HEK293 (cell line): Measurements from ENCODE around the gene HMCN1.

Experiments
- BCL11B ChIP-seq: fragments of 450-650 bp; formaldehyde crosslinking; IDR thresholded peaks from 2 replicates; pipeline ENCODE4 v1.5.1; 2016; ENCODE audit warnings: low read depth, missing biosample characterization, missing genetic modification characterization
- CTCF ChIP-seq: fragments of 450-650 bp; formaldehyde crosslinking; IDR thresholded peaks from 2 replicates; pipeline ENCODE4 v1.5.1; 2016; ENCODE audit warnings: missing biosample characterization, missing genetic modification characterization
- ELK4 ChIP-seq: IDR thresholded peaks from 2 replicates; pipeline ENCODE4 v1.6.1; 2011; ENCODE audit warnings: mild to moderate bottlenecking, low read depth, low read length, borderline replicate concordance
- FEZF1 ChIP-seq: fragments of 450-650 bp; formaldehyde crosslinking; IDR thresholded peaks from 2 replicates; pipeline ENCODE4 v1.5.1; 2016; ENCODE audit warnings: missing biosample characterization, missing genetic modification characterization
- HOXA7 ChIP-seq: sonication (generic); formaldehyde crosslinking; IDR thresholded peaks from 2 replicates; pipeline ENCODE4 v1.8.1; 2022; ENCODE audit warnings: missing genetic modification reagents, borderline replicate concordance
- OVOL3 ChIP-seq: fragments of 450-650 bp; formaldehyde crosslinking; IDR thresholded peaks from 2 replicates; pipeline ENCODE4 v1.5.1; 2016; ENCODE audit warnings: missing biosample characterization, missing genetic modification characterization
- PRDM6 ChIP-seq: fragments of 450-650 bp; formaldehyde crosslinking; IDR thresholded peaks from 2 replicates; pipeline ENCODE4 v1.5.1; 2017; ENCODE audit warnings: missing biosample characterization, missing genetic modification characterization
- SP7 ChIP-seq: fragments of 450-650 bp; formaldehyde crosslinking; IDR thresholded peaks from 2 replicates; pipeline ENCODE4 v1.5.1; 2016; ENCODE audit warnings: missing biosample characterization, missing genetic modification characterization
- WT1 ChIP-seq: fragments of 450-650 bp; formaldehyde crosslinking; IDR thresholded peaks from 2 replicates; pipeline ENCODE4 v1.5.1; 2016; ENCODE audit warnings: missing biosample characterization, missing genetic modification characterization
- ZBTB11 ChIP-seq: fragments of 450-650 bp; formaldehyde crosslinking; conservative IDR thresholded peaks from 2 replicates; pipeline ENCODE4 v1.5.1; 2016; ENCODE audit warnings: low read depth, missing biosample characterization, missing genetic modification characterization
- ZBTB49 ChIP-seq: fragments of 450-650 bp; formaldehyde crosslinking; IDR thresholded peaks from 2 replicates; pipeline ENCODE4 v1.5.1; 2016; ENCODE audit warnings: missing biosample characterization, missing genetic modification characterization, low read depth
- ZNF114 ChIP-seq: fragments of 450-650 bp; formaldehyde crosslinking; IDR thresholded peaks from 2 replicates; pipeline ENCODE4 v1.5.0; 2017; ENCODE audit warnings: missing biosample characterization, missing genetic modification characterization
- ZNF138 ChIP-seq: fragments of 450-650 bp; formaldehyde crosslinking; IDR thresholded peaks from 2 replicates; pipeline ENCODE4 v1.5.1; 2016; ENCODE audit warnings: missing biosample characterization, missing genetic modification characterization, borderline replicate concordance
- ZNF2 ChIP-seq: fragments of 450-650 bp; formaldehyde crosslinking; IDR thresholded peaks from 2 replicates; pipeline ENCODE4 v1.5.1; 2016; ENCODE audit warnings: missing biosample characterization, missing genetic modification characterization
- ZNF302 ChIP-seq: fragments of 450-650 bp; formaldehyde crosslinking; IDR thresholded peaks from 2 replicates; pipeline ENCODE4 v1.5.1; 2016; ENCODE audit warnings: missing biosample characterization, missing genetic modification characterization, low read depth
- ZNF362 ChIP-seq: fragments of 450-650 bp; formaldehyde crosslinking; IDR thresholded peaks from 2 replicates; pipeline ENCODE4 v1.5.1; 2016; ENCODE audit warnings: missing biosample characterization, missing genetic modification characterization
- ZNF398 ChIP-seq: fragments of 450-650 bp; formaldehyde crosslinking; IDR thresholded peaks from 2 replicates; pipeline ENCODE4 v1.5.1; 2017; ENCODE audit warnings: missing biosample characterization, missing genetic modification characterization
- ZNF423 ChIP-seq: fragments of 450-650 bp; formaldehyde crosslinking; IDR thresholded peaks from 2 replicates; pipeline ENCODE4 v1.5.1; 2016; ENCODE audit warnings: missing biosample characterization, missing genetic modification characterization
- ZNF629 ChIP-seq: fragments of 450-650 bp; formaldehyde crosslinking; IDR thresholded peaks from 2 replicates; pipeline ENCODE4 v1.5.1; 2017; ENCODE audit warnings: missing biosample characterization, missing genetic modification characterization
- ZNF704 ChIP-seq: fragments of 450-650 bp; formaldehyde crosslinking; IDR thresholded peaks from 2 replicates; pipeline ENCODE4 v1.5.1; 2016; ENCODE audit warnings: missing biosample characterization, missing genetic modification characterization
- ZNF747 ChIP-seq: fragments of 450-650 bp; formaldehyde crosslinking; IDR thresholded peaks from 2 replicates; pipeline ENCODE4 v1.5.1; 2016; ENCODE audit warnings: missing biosample characterization, missing genetic modification characterization
- ZNF768 ChIP-seq: fragments of 450-650 bp; formaldehyde crosslinking; IDR thresholded peaks from 2 replicates; pipeline ENCODE4 v1.5.1; 2018; ENCODE audit warnings: missing biosample characterization, mild to moderate bottlenecking, missing genetic modification characterization

The HMCN1 gene

GRCh38 chr1:185733818-185734735, at the start of gene HMCN1 (continued):
- peak; percentile 76 for TF ChIP-seq CTCF (tag by site-specific recombination)
- TF ChIP-seq ZNF629 (tag by site-specific recombination), result no peak
- TF ChIP-seq ELK4, result no peak
- no peak for TF ChIP-seq BCL11B (tag by site-specific recombination)
- TF ChIP-seq ZNF747 (tag by site-specific recombination), result no peak
- TF ChIP-seq ZNF704 (tag by site-specific recombination), result no peak
- TF ChIP-seq ZBTB11 (tag by site-specific recombination), result peak; percentile 22; the same call in 1 of the 2 replicates
- no peak for TF ChIP-seq PRDM6
- TF ChIP-seq HOXA7 (CRISPR knock-in tag), result no peak
- no peak for TF ChIP-seq ZNF768 (tag by site-specific recombination)
- TF ChIP-seq ZNF138 (tag by site-specific recombination), result no peak
- TF ChIP-seq ZNF362, result no peak
- TF ChIP-seq SP7 (tag by site-specific recombination), result peak; percentile 62
- peak; percentile 50; the same call in 1 of the 2 replicates for TF ChIP-seq ZNF2 (tag by site-specific recombination)
- no peak for TF ChIP-seq ZBTB49 (tag by site-specific recombination)
- TF ChIP-seq ZNF398 (tag by site-specific recombination), result peak; percentile 81
- 0 out of 2 replicates have a peak, but pooled peaks have one; percentile 15 for TF ChIP-seq FEZF1 (tag by site-specific recombination)
- TF ChIP-seq OVOL3 (tag by site-specific recombination), result no peak
- no peak for TF ChIP-seq ZNF114 (tag by site-specific recombination)
- no peak for TF ChIP-seq WT1 (tag by site-specific recombination)
- no peak for TF ChIP-seq ZNF423
- no peak for TF ChIP-seq ZNF302 (tag by site-specific recombination)
